22Rv1 (cell line): ENCODE results near the gene EXOC3.

Experiments
- ZFX ChIP-seq: fragments of 450-650 bp; IDR thresholded peaks from 2 replicates; pipeline ENCODE4 v1.6.1; 2017; ENCODE audit warnings: antibody characterized with exemption, borderline replicate concordance
- TF ChIP-seq, protein P1 (sequence below): fragments of 450-650 bp; IDR thresholded peaks from 2 replicates; pipeline ENCODE4 v1.5.1; 2017; ENCODE audit warnings: mild to moderate bottlenecking

DNA sequence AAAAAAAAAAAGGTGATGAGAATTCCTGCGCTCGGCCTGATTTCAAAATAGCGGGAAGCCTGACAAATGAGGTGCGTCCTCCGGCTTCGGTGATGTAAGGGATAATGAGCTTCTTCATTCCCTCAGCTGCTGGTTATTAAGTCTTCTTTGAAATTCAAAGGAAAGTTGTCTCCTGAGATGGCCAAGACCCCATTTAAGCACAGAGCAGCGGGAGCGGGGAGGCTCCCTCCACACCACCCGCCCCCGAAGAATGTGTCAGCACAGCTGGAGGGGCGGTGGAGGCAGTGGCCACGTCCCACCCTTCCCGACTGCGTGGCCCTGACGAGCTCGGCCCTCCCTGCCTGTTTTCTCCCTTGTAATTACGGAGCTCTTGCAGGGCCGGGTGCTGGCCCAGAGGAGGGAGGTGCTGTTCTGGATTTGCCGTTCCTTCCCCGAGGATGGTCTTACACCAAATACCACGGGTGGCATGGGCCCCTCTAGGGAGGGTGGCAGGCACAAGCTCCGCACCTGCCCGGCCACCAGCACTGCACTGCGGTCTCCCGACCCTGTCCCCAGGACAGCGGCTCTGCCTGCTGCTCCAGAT lies 50.2 kb downstream of the EXOC3 start:
- TF ChIP-seq, protein P1, sequence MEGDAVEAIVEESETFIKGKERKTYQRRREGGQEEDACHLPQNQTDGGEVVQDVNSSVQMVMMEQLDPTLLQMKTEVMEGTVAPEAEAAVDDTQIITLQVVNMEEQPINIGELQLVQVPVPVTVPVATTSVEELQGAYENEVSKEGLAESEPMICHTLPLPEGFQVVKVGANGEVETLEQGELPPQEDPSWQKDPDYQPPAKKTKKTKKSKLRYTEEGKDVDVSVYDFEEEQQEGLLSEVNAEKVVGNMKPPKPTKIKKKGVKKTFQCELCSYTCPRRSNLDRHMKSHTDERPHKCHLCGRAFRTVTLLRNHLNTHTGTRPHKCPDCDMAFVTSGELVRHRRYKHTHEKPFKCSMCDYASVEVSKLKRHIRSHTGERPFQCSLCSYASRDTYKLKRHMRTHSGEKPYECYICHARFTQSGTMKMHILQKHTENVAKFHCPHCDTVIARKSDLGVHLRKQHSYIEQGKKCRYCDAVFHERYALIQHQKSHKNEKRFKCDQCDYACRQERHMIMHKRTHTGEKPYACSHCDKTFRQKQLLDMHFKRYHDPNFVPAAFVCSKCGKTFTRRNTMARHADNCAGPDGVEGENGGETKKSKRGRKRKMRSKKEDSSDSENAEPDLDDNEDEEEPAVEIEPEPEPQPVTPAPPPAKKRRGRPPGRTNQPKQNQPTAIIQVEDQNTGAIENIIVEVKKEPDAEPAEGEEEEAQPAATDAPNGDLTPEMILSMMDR, result no peak
- TF ChIP-seq ZFX, result no peak
